ENCODE data around the gene KRIT1.
"Not testable (repeated sequence)": the region's sequence is repeated elsewhere in the genome, so short reads cannot be mapped to it uniquely, and the experiment has no call there.

The KRIT1 gene

DNA sequence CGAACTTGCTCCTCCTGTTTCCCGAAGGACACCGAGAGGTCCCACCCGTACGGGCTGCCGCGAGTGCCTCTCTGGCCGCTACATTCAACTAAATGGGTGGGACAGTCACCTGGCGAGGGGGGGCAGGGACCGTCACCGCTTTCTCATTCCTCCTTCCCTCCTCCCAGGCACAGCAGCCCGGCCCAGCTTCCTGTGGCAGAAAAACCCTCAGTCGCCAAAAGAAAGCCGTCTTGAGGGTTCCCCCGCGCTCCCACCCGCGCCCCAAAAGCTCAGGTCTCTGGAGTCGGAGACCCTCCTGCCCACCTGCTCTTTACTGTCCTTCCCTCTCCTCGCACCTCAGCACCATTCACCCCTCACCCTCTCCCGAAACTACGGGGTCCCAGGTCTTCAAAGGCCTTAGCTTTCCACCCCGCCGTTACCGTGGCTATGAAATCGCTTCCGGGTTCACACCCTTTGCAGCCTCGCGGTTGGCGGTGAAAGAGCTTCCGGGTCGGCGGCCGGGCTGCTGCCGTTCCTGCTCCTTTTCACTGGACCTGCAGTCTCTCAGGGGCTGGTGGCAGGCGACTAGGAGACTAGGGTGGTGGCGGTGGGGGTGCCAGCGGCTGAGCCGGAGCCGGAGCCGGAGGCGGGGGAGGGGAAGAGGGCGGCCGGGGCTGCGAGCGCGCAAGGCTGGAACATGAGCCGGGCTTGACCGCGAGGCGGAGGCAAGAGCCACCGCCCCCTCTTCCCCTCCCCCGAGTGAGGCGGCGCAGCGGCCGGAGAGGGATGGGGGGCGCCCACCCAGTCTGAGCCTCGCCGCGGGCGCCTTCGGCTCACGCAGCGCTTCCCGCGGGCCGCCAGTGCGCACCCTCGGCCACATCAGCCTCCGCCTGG is at the start of gene KRIT1, which contains the start of gene ANKIB1:
KRIT1 (minus strand) TSS at position 428 of the 873 bp plus-strand sequence. CDS start 3,779 bp downstream, outside the sequence.
ANKIB1 (plus strand) TSS at position 488 of the 873 bp plus-strand sequence. CDS start 49,005 bp downstream, outside the sequence.
- in situ Hi-C loops (cut with MboI; ENCODE audit: low sequenced_read_pairs): no loop called here

GRCh38 chr7:92295391-92295790 is 49.7 kb upstream of the KRIT1 start:
- in situ Hi-C loops (cut with MboI; ENCODE audit: low sequenced_read_pairs): no loop called here

- in situ Hi-C loops (cut with MboI; ENCODE audit: low sequenced_read_pairs): no loop called here
Measured at GRCh38 chr7:92293896-92294590, 48.3 kb upstream of the KRIT1 start.

GRCh38 chr7:92292981-92293380 is 47.3 kb upstream of the KRIT1 start:
- in situ Hi-C loops (cut with MboI; ENCODE audit: low sequenced_read_pairs): no loop called here

DNA sequence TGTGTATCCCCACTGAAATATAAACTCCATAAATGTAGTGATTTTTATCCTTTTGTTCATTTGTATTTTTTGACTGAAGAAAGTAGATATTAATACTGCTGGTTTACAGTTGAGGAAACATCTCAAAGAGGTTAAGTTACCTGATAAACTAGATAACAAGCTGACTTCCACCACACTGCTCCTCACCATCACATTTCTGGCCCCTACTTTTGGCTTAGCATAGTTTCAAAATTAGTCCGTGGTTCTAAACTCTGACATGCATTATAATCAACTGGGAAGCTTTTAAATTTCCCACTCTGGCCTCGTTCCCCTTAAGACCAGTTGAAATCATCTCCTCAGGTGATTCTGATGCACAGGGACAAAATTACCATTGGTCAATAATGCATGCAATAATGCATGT is 43.6 kb upstream of the KRIT1 start:
- in situ Hi-C loops (cut with MboI; ENCODE audit: low sequenced_read_pairs): no loop called here

- in situ Hi-C loops (cut with MboI; ENCODE audit: low sequenced_read_pairs): no loop called here
Measured at GRCh38 chr7:92282930-92283329, 37.2 kb upstream of the KRIT1 start.

DNA sequence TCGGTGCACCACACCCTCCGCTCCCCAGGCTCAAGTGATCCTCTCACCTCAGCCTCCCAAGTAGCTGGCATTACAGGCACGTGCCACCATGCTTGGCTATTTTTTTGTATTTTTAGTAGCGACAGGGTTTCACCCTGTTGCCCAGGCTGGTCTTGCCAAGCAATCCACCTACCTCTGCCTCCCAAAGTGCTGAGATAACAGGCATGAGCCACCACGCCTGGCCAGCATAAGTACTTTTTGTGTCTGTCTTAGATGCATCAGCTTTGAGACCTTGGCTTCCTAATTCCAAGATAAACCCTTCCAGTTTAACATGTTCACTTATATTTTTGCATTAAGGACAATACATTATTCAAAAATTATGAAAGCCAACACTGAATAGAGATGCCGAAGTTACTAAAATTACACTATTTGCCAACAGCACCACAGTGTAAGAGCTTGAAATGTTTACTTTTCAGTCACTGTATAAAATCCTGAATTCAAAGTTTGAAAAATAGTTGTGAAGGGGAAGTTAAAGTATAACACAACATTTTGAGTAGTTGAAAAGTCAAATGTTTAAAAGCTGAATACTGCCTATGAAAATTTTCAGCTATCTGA is 36.6 kb upstream of the KRIT1 start:
- in situ Hi-C loops (cut with MboI; ENCODE audit: low sequenced_read_pairs): no loop called here

DNA sequence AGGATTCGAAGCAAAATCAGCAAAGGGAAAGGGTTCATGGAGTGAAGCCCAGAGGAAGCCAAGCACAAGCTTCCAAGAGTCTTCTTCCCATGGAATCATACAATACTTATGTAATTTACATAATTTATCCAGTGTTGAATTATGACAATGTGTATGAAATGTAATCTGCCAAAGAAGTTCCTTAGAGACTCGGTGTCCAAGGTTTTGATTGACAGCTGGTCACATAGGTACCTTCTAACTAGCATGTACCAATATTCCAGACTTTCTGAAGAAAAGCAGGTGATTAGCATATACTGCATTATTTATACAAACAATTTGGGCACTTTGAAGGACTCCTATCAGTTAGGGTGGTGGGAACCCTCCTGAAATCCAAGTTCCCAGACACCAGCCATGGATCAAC is 35.3 kb upstream of the KRIT1 start:
- in situ Hi-C loops (cut with MboI; ENCODE audit: low sequenced_read_pairs): no loop called here

GRCh38 chr7:92279396-92280031 is 33.8 kb upstream of the KRIT1 start:
- in situ Hi-C loops (cut with MboI; ENCODE audit: low sequenced_read_pairs): no loop called here

DNA sequence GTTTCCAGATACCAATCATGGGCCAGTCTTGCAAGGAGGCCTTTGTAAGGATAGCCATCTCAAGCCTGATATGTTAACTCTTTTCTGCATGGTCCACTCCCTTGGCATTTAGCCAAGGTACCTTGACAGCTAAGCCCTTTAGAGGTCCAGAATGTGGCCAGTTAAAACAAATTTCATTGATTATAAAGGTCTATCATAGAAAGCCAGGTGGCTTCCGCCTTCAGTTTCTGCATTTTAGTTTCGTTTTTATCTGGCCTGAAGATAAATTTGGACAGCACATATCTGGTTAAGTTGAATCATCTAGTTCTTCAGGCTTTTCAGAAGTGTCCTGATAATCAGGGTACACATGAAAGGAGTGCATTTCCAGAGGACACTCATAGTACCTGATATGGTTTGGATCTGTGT is 30.7 kb upstream of the KRIT1 start:
- in situ Hi-C loops (cut with MboI; ENCODE audit: low sequenced_read_pairs): no loop called here

DNA sequence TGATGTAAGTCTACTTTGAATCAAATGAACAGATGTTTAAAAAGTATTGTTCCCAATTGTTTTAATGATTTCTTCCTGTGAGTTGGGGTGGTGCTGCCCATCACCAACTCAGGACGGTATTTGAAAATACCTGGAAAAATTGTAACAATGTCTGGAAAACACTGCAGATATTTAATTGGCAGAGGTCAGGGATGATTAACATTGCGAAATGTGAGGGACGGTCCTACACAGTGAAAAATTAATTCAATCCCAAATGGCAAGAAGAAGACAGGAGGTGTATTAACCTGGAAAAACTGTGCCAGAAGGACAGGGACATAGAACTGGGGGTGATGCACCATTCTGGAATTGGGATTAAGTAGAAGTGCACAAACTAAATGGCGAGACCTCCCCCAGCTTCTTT is 29.6 kb upstream of the KRIT1 start:
- in situ Hi-C loops (cut with MboI; ENCODE audit: low sequenced_read_pairs): no loop called here

DNA sequence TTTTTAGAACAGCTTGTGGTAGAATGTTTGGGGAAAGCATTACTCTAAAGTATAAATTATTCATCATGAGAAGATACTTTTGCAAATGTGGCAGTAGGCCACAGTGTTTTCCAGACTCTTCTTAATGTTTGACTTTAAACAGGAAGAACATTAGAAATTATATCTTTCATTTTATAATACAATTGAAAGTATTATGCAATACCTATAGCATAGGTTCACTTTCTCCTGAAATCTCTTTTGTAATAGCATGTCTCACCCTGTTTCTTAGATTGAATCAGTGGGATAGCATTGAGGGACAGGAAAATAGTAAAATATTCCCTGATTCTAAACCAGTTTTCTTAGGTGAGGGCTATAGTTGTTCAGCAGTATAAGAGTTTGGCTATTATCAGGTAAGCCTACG is 23.2 kb upstream of the KRIT1 start:
- in situ Hi-C loops (cut with MboI; ENCODE audit: low sequenced_read_pairs): no loop called here

DNA sequence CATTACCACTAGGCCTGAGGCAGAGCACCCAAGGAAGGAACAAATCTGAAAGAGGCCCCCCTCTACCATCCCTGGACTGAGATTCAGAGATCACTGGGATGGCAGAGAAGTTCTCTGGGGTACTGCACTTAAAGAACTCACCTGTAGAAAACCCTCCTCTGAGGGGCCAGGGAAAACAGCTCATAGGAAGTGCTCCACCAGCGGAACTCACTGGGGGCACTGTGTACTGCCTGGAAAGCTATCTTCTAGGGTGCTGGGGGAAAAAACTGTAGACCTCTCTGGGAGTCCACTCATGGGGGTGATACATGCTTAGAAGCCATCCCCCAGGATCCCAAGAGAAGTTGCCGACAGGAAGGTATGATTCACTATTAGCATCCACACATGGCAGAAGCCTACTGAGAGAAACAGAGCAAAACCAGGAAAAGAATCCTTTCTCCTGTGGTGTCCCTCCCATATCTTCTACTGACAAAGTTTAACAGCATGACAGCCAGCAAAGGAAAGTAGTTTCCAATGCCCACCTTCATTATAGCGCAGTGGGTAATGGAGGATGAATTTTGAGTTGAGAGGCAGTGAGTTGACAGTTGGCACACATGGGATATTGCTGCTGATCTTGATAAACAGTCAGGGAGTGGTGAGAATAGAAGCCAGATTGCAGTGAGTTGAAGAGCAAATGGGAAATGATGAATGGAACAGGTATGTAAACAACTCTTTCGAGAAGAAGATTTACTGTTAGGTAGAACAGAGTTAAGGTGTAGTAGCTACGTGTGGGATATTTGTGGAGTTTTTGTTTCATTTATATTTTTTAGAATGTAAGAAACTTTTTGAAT is 20.9 kb upstream of the KRIT1 start:
- in situ Hi-C loops (cut with MboI; ENCODE audit: low sequenced_read_pairs): no loop called here

DNA sequence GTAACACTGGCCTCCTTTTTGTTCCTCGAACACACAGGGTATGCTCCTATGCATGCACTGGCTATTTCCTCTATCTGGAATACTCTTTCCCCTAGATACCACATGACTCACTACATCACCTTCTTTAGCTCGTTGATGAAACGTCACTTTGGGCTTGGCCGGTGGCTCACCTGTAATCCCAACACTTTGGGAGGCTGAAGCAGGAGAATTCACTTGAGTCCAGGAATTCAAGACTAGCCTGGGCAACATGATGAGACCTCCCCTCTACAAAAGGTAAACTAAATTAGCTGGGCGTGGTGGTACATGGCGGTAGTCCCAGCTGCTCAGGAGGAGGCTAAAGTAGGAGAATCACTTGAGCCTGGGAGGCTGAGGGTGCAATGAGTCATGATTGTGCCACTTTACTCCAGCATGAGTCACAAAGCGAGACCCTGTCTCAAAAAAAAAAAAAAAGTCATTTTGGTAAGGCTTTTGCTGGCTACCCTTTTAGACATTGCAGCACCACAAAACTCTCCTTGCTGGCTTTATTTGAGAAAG is 14.6 kb upstream of the KRIT1 start:
- in situ Hi-C loops (cut with MboI; ENCODE audit: low sequenced_read_pairs): no loop called here

DNA sequence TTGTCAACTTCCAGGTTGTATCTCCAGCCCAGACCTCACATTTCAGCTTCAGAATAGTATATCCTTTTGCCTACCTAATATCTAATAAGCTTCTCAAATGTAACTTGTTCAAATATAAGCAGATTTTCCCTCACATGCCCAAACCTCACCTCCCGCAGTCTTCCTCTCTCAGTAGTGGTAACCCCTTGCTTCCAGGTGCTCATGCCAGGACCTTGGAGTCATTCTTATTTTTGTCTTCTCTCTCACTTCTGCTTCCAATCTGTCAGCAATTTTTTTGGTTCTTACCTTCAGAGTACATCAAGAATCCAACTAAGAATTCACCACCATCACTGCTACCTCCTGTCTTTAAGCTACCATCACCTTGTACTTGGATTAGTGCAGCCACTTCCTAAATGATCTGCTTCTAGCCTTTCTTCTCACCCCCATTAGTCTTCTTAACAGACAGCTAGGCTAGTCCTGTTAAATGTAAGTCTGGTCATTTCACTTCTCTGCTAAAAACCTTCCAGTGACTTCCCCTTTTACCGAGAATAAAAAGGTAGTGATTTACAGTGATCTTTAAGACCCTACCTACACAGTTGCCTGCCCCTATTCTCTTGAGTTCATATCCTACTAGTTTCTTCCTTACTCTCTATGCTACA is 14.0 kb upstream of the KRIT1 start:
- in situ Hi-C loops (cut with MboI; ENCODE audit: low sequenced_read_pairs): no loop called here

GRCh38 chr7:92259062-92259461 is 13.3 kb upstream of the KRIT1 start:
- in situ Hi-C loops (cut with MboI; ENCODE audit: low sequenced_read_pairs): no loop called here

- in situ Hi-C loops (cut with MboI; ENCODE audit: low sequenced_read_pairs): no loop called here
Measured at GRCh38 chr7:92255308-92255707, 9.6 kb upstream of the KRIT1 start.

DNA sequence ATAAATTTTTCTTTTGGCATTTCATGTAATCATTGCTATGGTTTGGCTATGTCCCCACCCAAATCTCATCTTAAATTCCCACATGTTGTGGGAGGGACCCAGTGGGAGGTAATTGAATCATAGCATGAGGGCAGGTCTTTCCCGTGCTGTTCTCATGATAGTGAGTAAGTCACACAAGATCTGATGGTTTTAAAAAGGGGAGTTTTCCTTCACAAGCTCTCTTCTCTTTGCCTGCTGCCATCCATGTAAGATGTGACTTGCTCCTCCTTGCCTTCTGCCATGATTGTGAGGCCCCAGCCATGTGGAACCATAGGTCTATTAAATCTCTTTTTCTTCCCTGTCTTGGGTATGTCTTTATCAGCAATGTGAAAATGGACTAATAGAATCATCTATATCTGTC is 9.1 kb upstream of the KRIT1 start:
- in situ Hi-C loops (cut with MboI; ENCODE audit: low sequenced_read_pairs): not testable (repeated sequence)

DNA sequence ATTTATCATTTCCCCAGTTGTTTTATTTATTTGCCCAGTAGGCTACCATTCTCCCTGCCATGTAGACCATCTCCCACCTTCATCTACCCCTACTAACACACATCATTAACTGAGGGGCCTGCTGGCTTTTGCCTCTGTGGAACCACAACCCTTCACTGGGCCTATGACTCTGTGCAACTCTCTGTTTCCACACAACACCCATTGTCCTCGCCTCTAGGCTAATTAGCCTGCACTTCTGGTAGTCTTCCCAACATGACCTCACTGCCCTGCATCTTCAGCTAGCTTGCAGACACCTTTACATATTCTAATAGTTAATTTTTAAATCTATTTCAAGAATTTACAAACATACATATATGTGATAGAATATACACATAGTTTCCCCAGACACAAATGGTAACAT is 7.5 kb upstream of the KRIT1 start:
- in situ Hi-C loops (cut with MboI; ENCODE audit: low sequenced_read_pairs): no loop called here

- in situ Hi-C loops (cut with MboI; ENCODE audit: low sequenced_read_pairs): no loop called here
Measured at GRCh38 chr7:92251181-92251580, 5.5 kb upstream of the KRIT1 start.
